Cardiac septum (tissue), 1 donor: ENCODE results near the gene MTA1. TPM values are rescaled to one million over a fixed set of nuclear protein-coding genes. Genes with fewer than 3 reads are reported as not detected.

ENCODE experiments used
- DNase-seq: peaks from one replicate; pipeline ENCODE4 v3.0.0-alpha.2; 2020; ENCODE audit warnings: low spot score
- intact Hi-C: fragments of 100-400 bp; cut with DNase I; formaldehyde crosslinking; loops from one replicate; pipeline ENCODE4 v1.14.0; 2022
- total RNA-seq: library from RNA; stranded (reverse); fragmentation: NEBNext Ultra II Directional; extraction: Animal tissue kit (Norgen Biotek cat#: 25700); gene quantifications from one replicate; pipeline ENCODE4 v1.2.1, GENCODE V29; 2021
- donor health status: DM: no; HTN: no; CAD: no.

The MTA1 gene
- total RNA-seq, 1 donor from 2014 or later = 140 TPM

GRCh38 chr14:105398726-105399465 lies 20.7 kb upstream of the MTA1 start:
- intact Hi-C loops = loop anchor here (2.0 kb wide), 1 partner anchor 50 kb away; no protein-coding TSS in a partner anchor
- no peak for DNase-seq

GRCh38 chr14:105399466-105399775 lies 20.2 kb upstream of the MTA1 start:
- DNase-seq = no peak
- intact Hi-C loops = loop anchor here (2.0 kb wide), 1 partner anchor 49 kb away; no protein-coding TSS in a partner anchor

DNA sequence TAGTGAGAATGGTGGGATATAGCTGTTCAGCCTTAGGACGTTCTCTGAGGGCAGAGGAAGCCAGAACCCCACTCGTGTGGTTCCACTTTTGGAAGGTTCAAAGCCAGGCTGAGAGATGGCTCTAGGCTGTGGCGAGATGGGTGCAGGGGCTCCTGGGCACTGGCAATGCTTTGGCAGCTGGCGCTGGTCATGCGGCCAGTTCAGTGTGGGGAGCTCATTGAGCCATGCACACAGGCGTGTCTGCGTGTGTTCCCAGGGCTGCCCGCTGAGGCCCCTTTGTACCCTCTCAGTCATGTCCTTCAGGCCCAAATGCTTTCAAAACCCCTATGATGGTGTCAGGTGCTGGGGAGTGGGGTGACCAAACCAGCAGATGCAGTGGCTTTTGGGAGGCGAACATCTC lies 19.6 kb upstream of the MTA1 start:
- DNase-seq = no peak
- intact Hi-C loops = no loop called here

GRCh38 chr14:105401699-105402098 lies 17.9 kb upstream of the MTA1 start:
- intact Hi-C loops = no loop called here
- DNase-seq = no peak

GRCh38 chr14:105408592-105408991 lies 11.0 kb upstream of the MTA1 start:
- intact Hi-C loops = no loop called here
- DNase-seq = no peak

- DNase-seq = no peak
- intact Hi-C loops = no loop called here
Measured at GRCh38 chr14:105409364-105409763, 10.3 kb upstream of the MTA1 start.

- intact Hi-C loops = no loop called here
- DNase-seq = no peak
Measured at GRCh38 chr14:105410642-105411016, 9.0 kb upstream of the MTA1 start.

DNA sequence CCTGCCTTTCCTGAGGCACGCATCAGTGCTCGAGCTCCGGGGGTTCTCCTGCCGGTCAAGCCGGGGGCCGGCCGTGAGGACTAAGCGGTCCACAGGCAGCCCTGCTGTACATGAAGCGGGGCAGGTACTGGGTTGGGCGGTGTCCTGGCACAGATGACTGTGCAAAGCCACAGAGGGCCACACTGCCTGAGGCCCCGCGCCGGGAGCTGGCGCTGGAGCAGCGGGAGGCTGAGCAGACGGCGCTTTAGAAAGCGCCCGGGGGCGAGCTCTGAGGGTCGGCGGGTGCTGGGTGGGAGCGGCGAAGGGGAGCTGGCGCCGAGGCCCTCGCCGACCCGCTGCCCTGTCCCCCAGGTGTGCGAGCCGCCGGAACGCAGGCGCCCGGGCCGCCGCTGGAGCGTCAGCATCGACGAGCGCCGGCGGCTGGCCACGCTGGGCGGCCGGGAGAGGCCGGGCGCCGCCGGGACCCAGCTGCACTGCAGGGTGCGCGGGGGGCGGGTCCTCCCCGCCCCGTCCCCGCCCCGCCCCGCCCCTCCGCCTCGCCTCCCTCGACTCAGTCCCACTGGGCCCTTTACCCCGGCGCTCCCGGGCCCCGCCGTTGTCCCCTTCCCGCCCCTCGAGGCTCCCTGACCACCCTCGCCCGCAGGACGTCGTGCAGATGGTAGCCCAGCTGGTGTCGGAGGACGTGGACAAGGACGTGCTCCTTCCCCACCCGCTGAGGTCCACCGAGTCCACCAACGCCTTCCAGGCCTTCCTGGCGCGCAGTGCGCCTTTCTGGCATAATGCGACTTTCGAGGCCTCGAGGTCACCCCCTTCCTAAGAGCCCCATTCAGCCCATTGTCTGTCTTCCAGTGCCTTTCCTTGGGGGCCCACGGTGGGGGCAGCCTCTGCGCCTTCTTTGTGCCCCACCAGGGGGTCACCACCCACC lies 8.3 kb upstream of the MTA1 start:
- intact Hi-C loops = no loop called here
- DNase-seq = no peak

GRCh38 chr14:105411985-105412770 lies 7.4 kb upstream of the MTA1 start:
- intact Hi-C loops = no loop called here
- no peak for DNase-seq

GRCh38 chr14:105412771-105413543 lies 6.7 kb upstream of the MTA1 start:
- intact Hi-C loops = no loop called here
- DNase-seq = no peak

- intact Hi-C loops = no loop called here
- no peak for DNase-seq
Measured at GRCh38 chr14:105413544-105413886, 6.1 kb upstream of the MTA1 start.

- intact Hi-C loops = no loop called here
- DNase-seq = peak; percentile 84
Measured at GRCh38 chr14:105414456-105415371, 4.9 kb upstream of the MTA1 start.

DNA sequence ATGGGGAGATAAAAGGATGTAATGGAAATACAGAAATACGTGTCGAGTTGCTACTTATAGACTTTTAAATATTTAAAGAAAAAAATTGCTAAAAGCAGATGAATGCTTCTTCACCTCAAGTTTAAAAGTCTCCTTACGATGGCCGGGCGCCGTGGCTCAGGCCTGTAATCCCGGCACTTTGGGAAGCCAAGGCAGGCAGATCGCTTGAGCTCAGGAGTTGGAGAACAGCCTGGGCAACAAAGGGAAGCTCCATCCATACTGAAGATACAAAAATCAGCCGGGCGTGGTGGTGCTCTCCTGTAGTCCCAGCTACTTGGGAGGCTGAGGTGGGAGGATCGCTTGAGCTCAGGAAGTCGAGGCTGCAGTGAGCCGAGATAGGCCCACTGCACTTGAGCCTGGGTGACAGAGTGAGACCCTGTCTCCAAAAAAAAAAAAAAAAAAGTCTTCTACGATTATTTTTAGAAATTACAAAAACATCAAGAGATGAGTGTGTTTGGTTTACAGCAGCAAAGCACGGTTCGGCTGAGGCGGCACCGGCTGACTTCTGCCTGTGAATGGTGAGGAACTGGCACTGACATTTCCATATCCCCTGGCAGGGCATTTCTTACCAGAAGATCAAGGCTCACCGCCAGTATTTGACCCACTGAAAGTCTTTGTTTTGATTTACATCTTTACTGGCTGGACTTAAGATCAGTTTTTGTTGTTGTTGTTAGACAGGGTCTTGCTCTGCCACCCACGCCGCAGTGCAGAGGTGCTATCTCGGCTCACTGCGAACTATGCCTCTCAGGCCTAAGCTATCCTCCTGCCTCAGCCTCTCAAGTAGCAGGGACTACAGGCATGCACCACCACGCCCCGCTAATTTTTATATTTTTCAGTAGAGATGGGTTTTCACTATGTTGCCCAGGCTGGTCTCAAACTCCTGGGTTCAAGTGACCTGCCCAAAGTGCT lies 3.9 kb upstream of the MTA1 start:
- no peak for DNase-seq
- intact Hi-C loops = no loop called here

GRCh38 chr14:105416671-105417070 lies 3.0 kb upstream of the MTA1 start:
- intact Hi-C loops = no loop called here
- DNase-seq = no peak

- intact Hi-C loops = no loop called here
- DNase-seq = no peak
Measured at GRCh38 chr14:105417690-105418121, 1.9 kb upstream of the MTA1 start.

GRCh38 chr14:105418269-105419194 lies 1.1 kb upstream of the MTA1 start:
- no peak for DNase-seq
- intact Hi-C loops = no loop called here
